Keratinocyte (primary cell): ENCODE measurements around the gene COQ9. TPM values are rescaled to one million over a fixed set of nuclear protein-coding genes. Genes with fewer than 3 reads are reported as not detected.
A peak's percentile ranks its signal among the peaks of the same experiment; 100 is the strongest.

Experiments
- DNase-seq: peaks from one replicate; pipeline ENCODE4 v3.0.0-alpha.2; 2011; ENCODE audit warnings: low read depth, missing footprints, low spot score
- FAIRE-seq: peaks from 2 replicates; lab custom pipeline; 2011; peaks lifted over from hg19 to GRCh38; lab: Jason Lieb, UNC
- H2AFZ ChIP-seq: 2 replicates; pipeline ENCODE4 v1.6.0; 2012; ENCODE audit warnings: low read length, control low read depth, inconsistent platforms; ENCODE audit not compliant: control insufficient read depth
- H3K27ac ChIP-seq: 2 replicates; pipeline ENCODE4 v1.5.1; 2011; ENCODE audit warnings: low read length; ENCODE audit not compliant: control insufficient read depth, insufficient read depth
- H3K27me3 ChIP-seq: 3 replicates; pipeline ENCODE4 v1.6.0; 2011; ENCODE audit warnings: low read length; ENCODE audit not compliant: control insufficient read depth, insufficient read depth; ENCODE audit errors: extremely low read depth
- H3K36me3 ChIP-seq, 2 experiments: 2 replicates in 1 of 2; 3 replicates in 1 of 2; pipeline ENCODE4 v1.5.1; 2011; ENCODE audit warnings: low read length in 2 of 2, mild to moderate bottlenecking in 1 of 2; ENCODE audit not compliant: control insufficient read depth in 2 of 2, insufficient read depth in 2 of 2; ENCODE audit errors: extremely low read depth in 1 of 2
- H3K4me1 ChIP-seq: 3 replicates; pipeline ENCODE4 v1.5.1; 2011; ENCODE audit warnings: low read length; ENCODE audit not compliant: control insufficient read depth, insufficient read depth; ENCODE audit errors: extremely low read depth
- H3K4me2 ChIP-seq: 3 replicates; pipeline ENCODE4 v1.6.0; 2011; ENCODE audit warnings: low read depth, low read length; ENCODE audit not compliant: control insufficient read depth, insufficient read depth; ENCODE audit errors: extremely low read depth
- H3K4me3 ChIP-seq, 3 experiments: fragments of 200-600 bp in 1 of 3; sonication (generic) in 1 of 3; 2 replicates in 2 of 3; 3 replicates in 1 of 3; pipeline ENCODE4 v1.5.1; 2011 to 2016; ENCODE audit warnings: low read length in 3 of 3, mild to moderate bottlenecking in 3 of 3, control low read depth in 2 of 3, inconsistent platforms in 1 of 3, low read depth in 1 of 3, mixed read lengths in 1 of 3, mixed run types in 1 of 3, moderate library complexity in 1 of 3; ENCODE audit not compliant: control insufficient read depth in 2 of 3, insufficient read depth in 2 of 3; ENCODE audit errors: extremely low read depth in 1 of 3
- H3K79me2 ChIP-seq: 2 replicates; pipeline ENCODE4 v1.6.0; 2012; ENCODE audit warnings: low read length; ENCODE audit not compliant: control insufficient read depth, insufficient read depth
- H3K9ac ChIP-seq: 3 replicates; pipeline ENCODE4 v1.6.0; 2011; ENCODE audit warnings: low read length; ENCODE audit not compliant: control insufficient read depth, insufficient read depth; ENCODE audit errors: extremely low read depth
- H3K9me1 ChIP-seq: 3 replicates; pipeline ENCODE4 v1.6.0; 2011; ENCODE audit warnings: low read length; ENCODE audit not compliant: control insufficient read depth, insufficient read depth; ENCODE audit errors: extremely low read depth
- H3K9me3 ChIP-seq: 2 replicates; pipeline ENCODE4 v1.5.1; 2012; ENCODE audit warnings: low read depth, low read length; ENCODE audit not compliant: control insufficient read depth
- H4K20me1 ChIP-seq: 3 replicates; pipeline ENCODE4 v1.6.0; 2011; ENCODE audit warnings: low read length; ENCODE audit not compliant: control insufficient read depth, insufficient read depth; ENCODE audit errors: extremely low read depth
- EZH2 ChIP-seq: IDR thresholded peaks from one replicate; pipeline ENCODE4 v1.6.1; 2012; ENCODE audit warnings: inconsistent platforms, mild to moderate bottlenecking, low read length, moderate library complexity
- dilution Hi-C: fragments of 300-500 bp; cut with MboI; formaldehyde crosslinking; loops from one replicate; pipeline ENCODE4 v1.7.0; 2020; ENCODE audit warnings: low sequenced_read_pairs; ENCODE audit not compliant: extremely low pct_ligation_motif_present
- polyA plus RNA-seq, 5 experiments: library from polyadenylated mRNA; depleted of rRNA in 3 of 5; stranded (reverse) in 3 of 5; stranded (forward) in 1 of 5; unstranded in 1 of 5; fragments of >200 nt; gene quantifications; 1 replicate in 1 of 5; 2 replicates in 3 of 5; 3 replicates in 1 of 5; pipeline versions ENCODE4 v1.2.1 to v1.2.3, GENCODE V29; 2011 to 2012; ENCODE audit warnings: missing spikeins in 2 of 5, low read depth in 1 of 5, low replicate concordance in 1 of 5
- TF ChIP-seq, protein P1 (sequence below), 3 experiments: IDR thresholded peaks in 1 of 3; conservative IDR thresholded peaks in 1 of 3; optimal IDR thresholded peaks in 1 of 3; 2 replicates in 2 of 3; 3 replicates in 1 of 3; pipeline versions ENCODE3 to v1.5.1; 2011; ENCODE audit warnings: low read length in 3 of 3, mild to moderate bottlenecking in 3 of 3, moderate library complexity in 2 of 3, control low read depth in 1 of 3, inconsistent platforms in 1 of 3; ENCODE audit not compliant: insufficient read depth in 2 of 3; ENCODE audit errors: extremely low read depth in 1 of 3

COQ9 gene
- polyA plus RNA-seq, 1 donor (not counting 4 experiments of a cell fraction or from before 2014, with no cell fraction given): 62.8 TPM

DNA sequence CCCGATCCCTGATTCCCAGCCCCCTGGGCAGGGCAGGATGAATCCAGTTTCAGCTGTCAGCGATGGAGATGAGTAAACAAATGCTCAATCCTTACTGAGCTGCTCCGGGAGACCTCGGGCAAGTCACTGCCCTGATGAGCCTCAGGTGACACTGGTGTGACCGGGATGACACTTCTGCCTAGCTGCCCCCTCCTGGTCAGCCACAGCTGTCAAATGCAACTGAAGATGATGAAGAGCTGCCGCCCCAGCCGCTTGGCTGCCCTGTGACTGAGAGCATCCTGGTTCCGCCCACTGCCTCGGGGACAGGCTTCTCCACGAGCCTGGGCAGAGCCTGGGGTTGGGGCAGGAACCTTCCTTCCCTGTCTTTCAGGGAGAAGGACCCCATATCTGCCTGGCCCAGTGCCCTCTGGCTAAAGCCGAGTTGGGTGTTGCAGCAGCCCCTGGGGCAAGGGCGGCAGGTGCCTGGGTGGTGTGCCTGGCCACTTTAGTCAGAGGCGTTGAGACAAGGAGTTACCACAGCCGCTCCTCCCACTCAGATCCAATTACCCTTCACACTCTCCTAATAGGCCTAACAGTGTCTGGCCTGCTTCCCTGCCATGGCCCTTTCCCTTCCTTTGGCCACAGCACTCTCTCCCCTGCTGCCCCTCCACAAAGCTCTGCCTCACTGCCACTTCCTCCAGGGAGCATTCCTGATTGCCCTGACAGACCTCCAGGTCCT lies 37.2 kb upstream of the COQ9 start:
- dilution Hi-C loops: loop anchor here (10.0 kb wide), 1 partner anchor 65 kb away; no protein-coding TSS in a partner anchor
- Histone ChIP-seq H3K9me1 (no peaks in the 10 kb centered on the region), H3K4me2 (peak overlapping the region; percentile 16), H3K27ac (no peak overlapping the region), H3K4me1 (peaks cover 11% of the 10 kb centered on the region), H3K36me3 (no peaks in the 10 kb centered on the region), H3K9me3 (peaks cover 1% of the 10 kb centered on the region), H3K27me3 (peaks cover 19% of the 10 kb centered on the region), H3K4me3 (no peak overlapping the region), H3K9ac (no peak overlapping the region), H4K20me1 (no peaks in the 10 kb centered on the region), H2AFZ (no peak overlapping the region), H3K79me2 (no peaks in the 10 kb centered on the region)
- no peak for DNase-seq
- TF ChIP-seq EZH2: no peak
- TF ChIP-seq, protein P1, sequence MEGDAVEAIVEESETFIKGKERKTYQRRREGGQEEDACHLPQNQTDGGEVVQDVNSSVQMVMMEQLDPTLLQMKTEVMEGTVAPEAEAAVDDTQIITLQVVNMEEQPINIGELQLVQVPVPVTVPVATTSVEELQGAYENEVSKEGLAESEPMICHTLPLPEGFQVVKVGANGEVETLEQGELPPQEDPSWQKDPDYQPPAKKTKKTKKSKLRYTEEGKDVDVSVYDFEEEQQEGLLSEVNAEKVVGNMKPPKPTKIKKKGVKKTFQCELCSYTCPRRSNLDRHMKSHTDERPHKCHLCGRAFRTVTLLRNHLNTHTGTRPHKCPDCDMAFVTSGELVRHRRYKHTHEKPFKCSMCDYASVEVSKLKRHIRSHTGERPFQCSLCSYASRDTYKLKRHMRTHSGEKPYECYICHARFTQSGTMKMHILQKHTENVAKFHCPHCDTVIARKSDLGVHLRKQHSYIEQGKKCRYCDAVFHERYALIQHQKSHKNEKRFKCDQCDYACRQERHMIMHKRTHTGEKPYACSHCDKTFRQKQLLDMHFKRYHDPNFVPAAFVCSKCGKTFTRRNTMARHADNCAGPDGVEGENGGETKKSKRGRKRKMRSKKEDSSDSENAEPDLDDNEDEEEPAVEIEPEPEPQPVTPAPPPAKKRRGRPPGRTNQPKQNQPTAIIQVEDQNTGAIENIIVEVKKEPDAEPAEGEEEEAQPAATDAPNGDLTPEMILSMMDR (optimal IDR thresholded peaks at IDR 0.05 in 1 of 3, IDR thresholded peaks at IDR 0.05 in 1 of 3, conservative IDR thresholded peaks at IDR 0.05 in 1 of 3; ENCODE audit: extremely low read depth in 1 of 3, insufficient read depth in 2 of 3, low read length in 3 of 3): peak in 1 of 3 experiments; percentile 34
- peak; percentile 51 for FAIRE-seq

DNA sequence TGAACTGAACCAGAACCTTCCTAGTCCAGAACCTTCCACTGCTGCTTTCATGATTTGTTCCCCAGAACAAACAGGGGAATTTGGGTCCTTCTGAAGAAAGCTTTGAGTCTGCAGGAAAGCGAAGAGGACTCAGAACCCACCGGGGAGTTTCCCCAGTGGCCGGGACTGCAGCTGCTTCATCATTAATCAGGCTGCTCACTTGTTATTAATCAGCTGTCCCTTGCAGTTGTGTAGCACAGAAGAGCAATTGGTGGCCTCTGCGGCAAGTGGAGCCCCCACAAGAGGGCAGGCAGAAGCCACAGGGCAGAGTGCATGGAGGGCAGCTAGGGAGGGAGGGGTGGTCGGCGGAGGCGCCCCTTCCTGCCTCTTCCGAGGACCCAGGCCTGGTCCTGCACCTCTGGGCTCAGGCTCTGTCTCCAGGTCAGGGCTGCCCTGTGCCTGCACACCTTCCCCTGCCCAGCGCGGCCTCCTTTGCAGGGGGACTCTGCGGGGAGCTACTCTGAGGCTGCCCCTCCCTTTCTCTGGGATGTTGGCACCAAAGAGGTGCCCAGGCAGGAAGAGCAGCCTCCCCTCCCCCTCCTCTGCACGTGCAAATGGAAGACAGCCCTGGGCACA lies 35.8 kb upstream of the COQ9 start:
- Histone ChIP-seq H3K9ac (no peak overlapping the region), H4K20me1 (no peaks in the 10 kb centered on the region), H3K4me1 (peaks cover 8% of the 10 kb centered on the region), H3K79me2 (no peaks in the 10 kb centered on the region), H3K27me3 (peaks cover 14% of the 10 kb centered on the region), H3K9me1 (no peaks in the 10 kb centered on the region), H3K4me2 (no peak overlapping the region), H3K36me3 (no peaks in the 10 kb centered on the region), H2AFZ (no peak overlapping the region), H3K4me3 (no peak overlapping the region), H3K27ac (no peak overlapping the region), H3K9me3 (peaks cover 1% of the 10 kb centered on the region)
- no peak for TF ChIP-seq EZH2
- no peak for DNase-seq
- FAIRE-seq: no peak
- dilution Hi-C loops: loop anchor here (10.0 kb wide), 1 partner anchor 67 kb away; no protein-coding TSS in a partner anchor
